HepG2 (cell line): ENCODE data around the gene GLTPD2. TPM values are rescaled to one million over a fixed set of nuclear protein-coding genes. Genes with fewer than 3 reads are reported as not detected.

ENCODE experiments used
- ATAD3A ChIP-seq: sonication (generic); formaldehyde crosslinking; IDR thresholded peaks from 2 replicates; pipeline ENCODE4 v1.4.0; 2020; ENCODE audit warnings: missing genetic modification reagents
- DMTF1 ChIP-seq: sonication (generic); formaldehyde crosslinking; IDR thresholded peaks from 2 replicates; pipeline ENCODE4 v1.4.0; 2020; ENCODE audit warnings: mild to moderate bottlenecking, missing genetic modification reagents
- ELF1 ChIP-seq: sonication (generic); formaldehyde crosslinking; IDR thresholded peaks from 2 replicates; pipeline ENCODE4 v1.4.0; 2020; ENCODE audit warnings: missing genetic modification reagents
- HNRNPL ChIP-seq: fragments of 200-400 bp; formaldehyde crosslinking; IDR thresholded peaks from 2 replicates; pipeline ENCODE4 v1.6.1; 2017; ENCODE audit warnings: mild to moderate bottlenecking, low read depth, low read length
- NKX3-1 ChIP-seq: sonication (generic); formaldehyde crosslinking; IDR thresholded peaks from 2 replicates; pipeline ENCODE4 v1.5.0; 2020; ENCODE audit warnings: missing genetic modification reagents
- SALL1 ChIP-seq: sonication (generic); formaldehyde crosslinking; IDR thresholded peaks from 2 replicates; pipeline ENCODE4 v1.8.0; 2022; ENCODE audit warnings: mild to moderate bottlenecking, missing genetic modification reagents
- SATB2 ChIP-seq: sonication (generic); formaldehyde crosslinking; IDR thresholded peaks from 2 replicates; pipeline ENCODE4 v1.5.0; 2020; ENCODE audit warnings: missing genetic modification reagents
- SRF ChIP-seq: IDR thresholded peaks from 2 replicates; pipeline ENCODE4 v1.6.1; 2011; ENCODE audit warnings: mild to moderate bottlenecking, low read depth, low read length, moderate library complexity
- ZNF280D ChIP-seq: sonication (generic); formaldehyde crosslinking; IDR thresholded peaks from 2 replicates; pipeline ENCODE4 v1.5.1; 2020; ENCODE audit warnings: mild to moderate bottlenecking, missing genetic modification reagents
- ZNF570 ChIP-seq: sonication (generic); formaldehyde crosslinking; IDR thresholded peaks from 2 replicates; pipeline ENCODE4 v1.4.0; 2020; ENCODE audit warnings: mild to moderate bottlenecking, missing genetic modification reagents, borderline replicate concordance
- ZNF652 ChIP-seq: IDR thresholded peaks from 2 replicates; pipeline ENCODE4 v1.6.1; 2016; ENCODE audit warnings: low read depth, borderline replicate concordance
- ZNF678 ChIP-seq: sonication (generic); formaldehyde crosslinking; IDR thresholded peaks from 2 replicates; pipeline ENCODE4 v1.4.0; 2020; ENCODE audit warnings: mild to moderate bottlenecking, missing genetic modification reagents
- ZNF746 ChIP-seq: sonication (generic); formaldehyde crosslinking; IDR thresholded peaks from 2 replicates; pipeline ENCODE4 v1.8.0; 2022; ENCODE audit warnings: mild to moderate bottlenecking, missing genetic modification reagents
- polyA plus RNA-seq, 8 experiments: library from polyadenylated mRNA; depleted of rRNA in 3 of 8; stranded (reverse) in 7 of 8; unstranded in 1 of 8; fragments of >200 nt; fragmentation: Illumina TruSeq in 4 of 8; extraction: Trizol in 4 of 8; gene quantifications; 2 replicates each; pipeline versions ENCODE4 v1.2.1 to v1.2.3, GENCODE V29; 2011 to 2016; ENCODE audit warnings: low read depth in 4 of 8, missing spikeins in 1 of 8, mixed read lengths in 1 of 8; ENCODE audit not compliant: insufficient read depth in 1 of 8
- total RNA-seq, 5 experiments: library from RNA; depleted of rRNA; stranded (reverse); fragments of >200 nt; fragmentation: Illumina TruSeq; extraction: Trizol; gene quantifications; 2 replicates each; pipeline ENCODE4 v1.2.3, GENCODE V29; 2016; ENCODE audit warnings: low read depth in 1 of 5
- TF ChIP-seq, protein P1 (sequence below): sonication (generic); formaldehyde crosslinking; IDR thresholded peaks from 2 replicates; pipeline ENCODE4 v1.9.0; 2021; ENCODE audit warnings: mild to moderate bottlenecking, missing genetic modification reagents

The GLTPD2 gene
- total and polyA plus RNA-seq, 2 of the 13 experiments (the other 11 are each of a cell fraction or from before 2014, with no cell fraction given): 7.5 to 12.9 TPM

GRCh38 chr17:4789951-4790704 is 1.4 kb downstream of the GLTPD2 start (continued):
- no peak for TF ChIP-seq DMTF1
- no peak for TF ChIP-seq ZNF652 (CRISPR knock-in tag)
- no peak for TF ChIP-seq ZNF678 (CRISPR knock-in tag)
- no peak for TF ChIP-seq HNRNPL
- no peak for TF ChIP-seq ELF1 (CRISPR knock-in tag)
- no peak for TF ChIP-seq SRF
- TF ChIP-seq SATB2 (CRISPR knock-in tag): no peak
- TF ChIP-seq NKX3-1 (CRISPR knock-in tag): 0 out of 2 replicates have a peak, but pooled peaks have one; percentile 49
- peak; percentile 72; the same call in 1 of the 2 replicates for TF ChIP-seq SALL1 (CRISPR knock-in tag)
- no peak; the same call in 1 of the 2 replicates for TF ChIP-seq ZNF746 (CRISPR knock-in tag)
- TF ChIP-seq, protein P1, sequence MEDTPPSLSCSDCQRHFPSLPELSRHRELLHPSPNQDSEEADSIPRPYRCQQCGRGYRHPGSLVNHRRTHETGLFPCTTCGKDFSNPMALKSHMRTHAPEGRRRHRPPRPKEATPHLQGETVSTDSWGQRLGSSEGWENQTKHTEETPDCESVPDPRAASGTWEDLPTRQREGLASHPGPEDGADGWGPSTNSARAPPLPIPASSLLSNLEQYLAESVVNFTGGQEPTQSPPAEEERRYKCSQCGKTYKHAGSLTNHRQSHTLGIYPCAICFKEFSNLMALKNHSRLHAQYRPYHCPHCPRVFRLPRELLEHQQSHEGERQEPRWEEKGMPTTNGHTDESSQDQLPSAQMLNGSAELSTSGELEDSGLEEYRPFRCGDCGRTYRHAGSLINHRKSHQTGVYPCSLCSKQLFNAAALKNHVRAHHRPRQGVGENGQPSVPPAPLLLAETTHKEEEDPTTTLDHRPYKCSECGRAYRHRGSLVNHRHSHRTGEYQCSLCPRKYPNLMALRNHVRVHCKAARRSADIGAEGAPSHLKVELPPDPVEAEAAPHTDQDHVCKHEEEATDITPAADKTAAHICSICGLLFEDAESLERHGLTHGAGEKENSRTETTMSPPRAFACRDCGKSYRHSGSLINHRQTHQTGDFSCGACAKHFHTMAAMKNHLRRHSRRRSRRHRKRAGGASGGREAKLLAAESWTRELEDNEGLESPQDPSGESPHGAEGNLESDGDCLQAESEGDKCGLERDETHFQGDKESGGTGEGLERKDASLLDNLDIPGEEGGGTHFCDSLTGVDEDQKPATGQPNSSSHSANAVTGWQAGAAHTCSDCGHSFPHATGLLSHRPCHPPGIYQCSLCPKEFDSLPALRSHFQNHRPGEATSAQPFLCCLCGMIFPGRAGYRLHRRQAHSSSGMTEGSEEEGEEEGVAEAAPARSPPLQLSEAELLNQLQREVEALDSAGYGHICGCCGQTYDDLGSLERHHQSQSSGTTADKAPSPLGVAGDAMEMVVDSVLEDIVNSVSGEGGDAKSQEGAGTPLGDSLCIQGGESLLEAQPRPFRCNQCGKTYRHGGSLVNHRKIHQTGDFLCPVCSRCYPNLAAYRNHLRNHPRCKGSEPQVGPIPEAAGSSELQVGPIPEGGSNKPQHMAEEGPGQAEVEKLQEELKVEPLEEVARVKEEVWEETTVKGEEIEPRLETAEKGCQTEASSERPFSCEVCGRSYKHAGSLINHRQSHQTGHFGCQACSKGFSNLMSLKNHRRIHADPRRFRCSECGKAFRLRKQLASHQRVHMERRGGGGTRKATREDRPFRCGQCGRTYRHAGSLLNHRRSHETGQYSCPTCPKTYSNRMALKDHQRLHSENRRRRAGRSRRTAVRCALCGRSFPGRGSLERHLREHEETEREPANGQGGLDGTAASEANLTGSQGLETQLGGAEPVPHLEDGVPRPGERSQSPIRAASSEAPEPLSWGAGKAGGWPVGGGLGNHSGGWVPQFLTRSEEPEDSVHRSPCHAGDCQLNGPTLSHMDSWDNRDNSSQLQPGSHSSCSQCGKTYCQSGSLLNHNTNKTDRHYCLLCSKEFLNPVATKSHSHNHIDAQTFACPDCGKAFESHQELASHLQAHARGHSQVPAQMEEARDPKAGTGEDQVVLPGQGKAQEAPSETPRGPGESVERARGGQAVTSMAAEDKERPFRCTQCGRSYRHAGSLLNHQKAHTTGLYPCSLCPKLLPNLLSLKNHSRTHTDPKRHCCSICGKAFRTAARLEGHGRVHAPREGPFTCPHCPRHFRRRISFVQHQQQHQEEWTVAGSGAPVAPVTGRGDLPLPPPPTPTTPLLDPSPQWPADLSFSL: no peak
- TF ChIP-seq ATAD3A (CRISPR knock-in tag): no peak
- no peak for TF ChIP-seq ZNF280D (CRISPR knock-in tag)
- no peak for TF ChIP-seq ZNF570
